Endothelial cell of umbilical vein (primary cell): Measurements from ENCODE around the gene CITED2.

Experiments
- CTCF ChIP-seq, 2 donors: IDR thresholded peaks; 1 replicate in 1 of 2; 2 replicates in 1 of 2; pipeline ENCODE4 v1.5.1; 2011; ENCODE audit warnings: low read length in 2 of 2, mild to moderate bottlenecking in 2 of 2, moderate library complexity in 2 of 2, control low read depth in 1 of 2, inconsistent platforms in 1 of 2, low read depth in 1 of 2; ENCODE audit not compliant: insufficient read depth in 1 of 2; ENCODE audit errors: extremely low read depth in 1 of 2
- POLR2A ChIP-seq: IDR thresholded peaks from 2 replicates; pipeline ENCODE4 v1.6.1; 2012; ENCODE audit warnings: low read depth, mild to moderate bottlenecking, control low read depth, low read length
- TF ChIP-seq, protein P1 (sequence below): IDR thresholded peaks from 2 replicates; pipeline ENCODE4 v1.6.1; 2011; ENCODE audit not compliant: insufficient read depth, insufficient read length

DNA sequence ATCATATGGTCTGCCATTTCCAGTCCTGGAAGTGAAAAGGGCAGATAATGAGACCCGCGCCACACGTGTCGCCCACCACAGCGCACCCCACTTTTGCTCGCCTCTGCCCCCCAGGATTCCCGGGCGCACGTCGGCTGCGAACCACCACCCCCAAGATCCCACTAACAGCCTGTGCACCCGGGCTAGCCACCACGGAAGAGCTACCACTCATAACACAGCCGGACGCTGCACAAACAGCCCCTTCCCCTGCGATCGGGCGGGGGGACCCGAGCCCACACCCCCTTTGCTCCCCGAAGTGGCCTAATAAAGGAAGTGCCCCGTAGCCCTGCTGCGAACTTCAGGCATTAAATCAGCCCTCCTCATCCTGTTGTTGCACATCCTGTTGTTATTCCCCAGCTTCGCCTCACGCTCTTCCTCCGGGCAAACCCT, 506 bp downstream of the CITED2 start:
- TF ChIP-seq CTCF (IDR thresholded peaks at IDR 0.05; ENCODE audit: extremely low read depth in 1 of 2, insufficient read depth in 1 of 2, low read depth in 1 of 2, low read length in 2 of 2) (no peak), POLR2A (no peak)
- TF ChIP-seq, protein P1, sequence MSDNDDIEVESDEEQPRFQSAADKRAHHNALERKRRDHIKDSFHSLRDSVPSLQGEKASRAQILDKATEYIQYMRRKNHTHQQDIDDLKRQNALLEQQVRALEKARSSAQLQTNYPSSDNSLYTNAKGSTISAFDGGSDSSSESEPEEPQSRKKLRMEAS: no peak
